Measurements from ENCODE around the gene CHKB. TPM values are rescaled to one million over a fixed set of nuclear protein-coding genes. Genes with fewer than 3 reads are reported as not detected.

The CHKB gene
- total and polyA plus RNA-seq, 2 of the 8 experiments (the other 6 are each of a cell fraction or from before 2014, with no cell fraction given), result 27.9 to 42.2 TPM

DNA sequence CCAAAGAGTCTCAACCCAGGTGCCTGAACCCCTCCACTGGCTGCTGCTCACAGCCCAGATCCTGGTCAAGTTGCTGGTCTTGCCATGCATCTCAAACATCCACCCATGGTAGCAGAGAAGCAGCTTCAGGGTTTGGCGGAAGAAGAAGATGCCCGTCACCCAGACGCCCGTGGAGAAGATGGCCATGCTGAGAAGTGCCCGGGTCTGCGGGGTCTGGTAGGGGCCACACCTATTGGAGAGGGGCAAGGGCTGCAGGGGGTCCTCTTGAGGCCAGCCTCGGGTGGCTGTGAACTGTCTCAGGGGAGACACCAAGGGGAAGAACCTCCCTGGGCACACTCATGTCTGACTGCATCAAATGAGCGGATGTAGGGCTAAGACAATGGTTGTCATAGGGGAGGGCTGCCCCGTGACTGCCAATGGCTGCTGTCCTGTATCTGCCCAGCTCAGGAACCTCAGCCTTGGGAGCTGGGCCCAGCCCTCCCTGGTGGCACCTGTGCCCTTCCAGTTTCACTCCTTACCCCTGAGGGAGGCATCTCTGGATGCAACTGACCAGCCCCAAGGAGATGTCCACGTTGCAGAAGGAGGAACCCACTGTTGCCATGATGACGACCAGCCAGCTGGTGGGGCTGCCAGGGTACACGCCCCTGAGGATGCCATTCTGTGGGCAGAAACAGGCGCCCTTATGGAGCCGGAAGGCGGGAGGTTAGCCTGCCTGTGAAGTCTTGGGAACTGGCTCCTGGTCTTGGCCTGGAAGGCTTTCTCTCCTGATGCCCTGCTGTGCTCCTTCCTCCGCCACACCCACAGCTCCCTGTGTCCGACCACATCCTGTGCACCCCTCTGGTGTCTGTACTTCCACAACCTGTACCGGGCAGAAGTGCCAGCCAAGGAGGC, 5.6 kb downstream of the CHKB start (continued):
- no peak for TF ChIP-seq RXRA (IDR thresholded peaks at IDR 0.05; ENCODE audit: insufficient read depth, low read depth, low read length)
- no peak for TF ChIP-seq RAD21 (IDR thresholded peaks at IDR 0.05 in 1 of 2, conservative IDR thresholded peaks at IDR 0.05 in 1 of 2; ENCODE audit: low read depth in 2 of 2, low read length in 2 of 2)
- TF ChIP-seq MAX (IDR thresholded peaks at IDR 0.05), result no peak
- TF ChIP-seq SUZ12 (IDR thresholded peaks at IDR 0.05; ENCODE audit: low read length), result no peak
- no peak for TF ChIP-seq KDM4A (IDR thresholded peaks at IDR 0.05; ENCODE audit: low read depth, low read length, severe bottlenecking)
- TF ChIP-seq CHD1 (IDR thresholded peaks at IDR 0.05; ENCODE audit: low read depth, low read length), result no peak
